Thyroid gland (tissue), 4 donors: ENCODE results near the gene QPRT.

Experiments
- POLR2A ChIP-seq, 2 donors: fragments of 450-650 bp; IDR thresholded peaks; one replicate each; pipeline ENCODE4 v1.6.1; 2017; ENCODE audit warnings: antibody characterized with exemption in 2 of 2, mild to moderate bottlenecking in 2 of 2, moderate library complexity in 1 of 2
- TF ChIP-seq, protein P1 (sequence below), 6 experiments: fragments of 200-600 bp in 3 of 6; fragments of 450-650 bp in 3 of 6; sonication (generic) in 3 of 6; IDR thresholded peaks; one replicate each; pipeline ENCODE4 v1.5.1; 2016 to 2019; ENCODE audit warnings: antibody characterized with exemption in 6 of 6, mild to moderate bottlenecking in 2 of 6, inconsistent platforms in 1 of 6, moderate library complexity in 1 of 6

DNA sequence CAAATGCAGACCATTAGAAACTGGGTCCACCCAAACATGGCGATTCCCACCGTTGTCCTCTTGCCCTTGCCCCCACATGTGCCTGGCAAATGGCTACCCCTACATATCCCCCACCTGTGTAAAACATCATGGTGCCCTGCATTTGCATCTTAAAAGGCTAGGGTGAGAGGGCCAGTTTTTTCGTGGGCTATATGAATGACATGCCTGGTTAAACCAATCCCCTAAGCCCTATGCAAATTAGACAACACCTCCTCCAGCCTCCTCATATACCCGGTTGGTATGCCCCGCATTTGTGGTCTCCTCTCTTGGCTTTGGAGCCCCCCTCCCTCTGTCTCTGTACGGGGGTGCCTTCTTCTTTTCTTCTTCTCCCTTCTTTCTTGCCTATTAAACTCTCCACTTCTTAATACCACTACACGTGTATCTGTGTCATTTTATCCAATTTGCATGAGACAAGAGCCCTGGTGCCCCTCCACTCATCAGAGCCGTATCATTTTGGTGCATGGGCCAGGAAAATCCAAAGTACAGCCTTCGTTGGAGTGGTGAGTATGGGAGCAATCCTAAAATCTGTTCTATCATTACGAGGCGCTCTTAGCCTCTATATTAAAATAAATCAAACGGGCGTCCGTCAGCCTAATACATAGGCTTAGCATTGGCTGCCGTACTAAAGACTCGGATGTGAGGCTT, 30.1 kb downstream of the QPRT start:
- TF ChIP-seq, protein P1, sequence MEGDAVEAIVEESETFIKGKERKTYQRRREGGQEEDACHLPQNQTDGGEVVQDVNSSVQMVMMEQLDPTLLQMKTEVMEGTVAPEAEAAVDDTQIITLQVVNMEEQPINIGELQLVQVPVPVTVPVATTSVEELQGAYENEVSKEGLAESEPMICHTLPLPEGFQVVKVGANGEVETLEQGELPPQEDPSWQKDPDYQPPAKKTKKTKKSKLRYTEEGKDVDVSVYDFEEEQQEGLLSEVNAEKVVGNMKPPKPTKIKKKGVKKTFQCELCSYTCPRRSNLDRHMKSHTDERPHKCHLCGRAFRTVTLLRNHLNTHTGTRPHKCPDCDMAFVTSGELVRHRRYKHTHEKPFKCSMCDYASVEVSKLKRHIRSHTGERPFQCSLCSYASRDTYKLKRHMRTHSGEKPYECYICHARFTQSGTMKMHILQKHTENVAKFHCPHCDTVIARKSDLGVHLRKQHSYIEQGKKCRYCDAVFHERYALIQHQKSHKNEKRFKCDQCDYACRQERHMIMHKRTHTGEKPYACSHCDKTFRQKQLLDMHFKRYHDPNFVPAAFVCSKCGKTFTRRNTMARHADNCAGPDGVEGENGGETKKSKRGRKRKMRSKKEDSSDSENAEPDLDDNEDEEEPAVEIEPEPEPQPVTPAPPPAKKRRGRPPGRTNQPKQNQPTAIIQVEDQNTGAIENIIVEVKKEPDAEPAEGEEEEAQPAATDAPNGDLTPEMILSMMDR (IDR thresholded peaks at IDR 0.05) = no peak
- TF ChIP-seq POLR2A (IDR thresholded peaks at IDR 0.05) = no peak
